ENCODE data around the gene STT3A.
A peak's percentile ranks its signal among the peaks of the same experiment; 100 is the strongest.

STT3A gene

DNA sequence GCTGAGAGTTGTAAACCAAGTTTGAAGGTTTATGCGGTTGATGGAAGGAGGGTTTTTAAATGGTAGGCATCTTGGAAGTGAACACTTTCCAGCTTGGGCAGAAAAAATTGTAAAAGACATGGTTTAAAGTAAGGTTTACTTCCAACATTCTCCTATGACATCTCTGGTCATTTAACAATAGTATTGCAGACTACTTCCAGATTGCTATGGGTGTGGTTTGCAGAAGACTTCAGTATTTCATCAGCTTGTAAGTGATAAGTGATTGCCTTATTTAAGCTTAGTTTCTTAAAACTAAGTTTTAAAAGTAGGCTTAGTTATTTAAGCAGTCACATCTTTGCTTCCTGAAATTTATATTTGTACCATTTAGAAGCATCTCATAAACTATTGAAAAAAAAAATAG, 7.2 kb upstream of the STT3A start:
- ChIA-PET POLR2A (interaction anchor here (0.6 kb wide), 1 partner anchor 318 kb away, joined by 3 read pairs; no protein-coding TSS in a partner anchor), CTCF (interaction anchor here (0.6 kb wide), 1 partner anchor 8 kb away, joined by 3 read pairs; no protein-coding TSS in a partner anchor)
- H3K4me1 ChIP-seq (ENCODE audit: control extremely low read depth in 1 of 4, control insufficient read depth in 4 of 4, insufficient read depth in 4 of 4, low read length in 3 of 4) = no peaks in the 10 kb centered on the region
- no peak overlapping the region for H3K4me3 ChIP-seq (ENCODE audit: control insufficient read depth in 1 of 7, extremely low read depth in 1 of 7, insufficient read depth in 4 of 7, low read depth in 2 of 7, low read length in 6 of 7)
- no CpG with 5 or more reads among the region's 1 CpG for WGBS (ENCODE audit: insufficient coverage)
- no peaks in the 10 kb centered on the region for H3K9me3 ChIP-seq (ENCODE audit: control extremely low read depth in 1 of 5, control insufficient read depth in 4 of 5, insufficient read depth in 2 of 5, low read depth in 1 of 5, low read length in 4 of 5)
- peaks cover 0 to 38% (median 19%) of the 10 kb centered on the region in 4 experiments for H3K36me3 ChIP-seq (ENCODE audit: control insufficient read depth in 4 of 4, insufficient read depth in 4 of 4, low read length in 3 of 4)
- no peak overlapping the region for H3K27ac ChIP-seq (ENCODE audit: insufficient read depth in 1 of 2, low read depth in 1 of 2, low read length in 2 of 2, poor library complexity in 1 of 2, severe bottlenecking in 2 of 2)
- H3K27me3 ChIP-seq (replicated peaks in 2 of 5; ENCODE audit: control insufficient read depth in 4 of 5, insufficient read depth in 5 of 5, low read length in 4 of 5) = no peaks in the 10 kb centered on the region
- DNase-seq = no peak

DNA sequence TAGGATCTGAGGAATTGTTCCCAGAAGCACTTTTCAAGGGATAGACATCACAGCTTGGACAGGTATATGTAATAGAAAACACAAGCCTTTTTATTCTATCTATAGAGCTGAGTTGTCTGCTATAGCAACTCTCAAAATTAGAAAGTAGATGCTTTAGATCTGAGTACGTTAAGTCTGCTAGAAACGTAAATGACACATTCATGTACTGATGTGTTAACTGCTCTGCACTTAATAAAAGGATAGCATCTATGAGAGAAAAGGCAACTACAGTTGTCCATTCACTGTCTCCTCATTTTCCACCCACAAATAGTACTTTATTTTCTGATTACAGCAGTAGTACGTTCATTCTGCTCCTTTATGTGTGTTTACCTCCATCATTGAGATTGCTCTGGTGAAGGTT, 6.0 kb upstream of the STT3A start:
- ChIA-PET CTCF (no interaction called here), POLR2A (no interaction called here)
- Histone ChIP-seq H3K36me3 (ENCODE audit: control insufficient read depth in 4 of 4, insufficient read depth in 4 of 4, low read length in 3 of 4) (peaks cover 0 to 30% (median 14%) of the 10 kb centered on the region in 4 experiments), H3K27me3 (replicated peaks in 2 of 5; ENCODE audit: control insufficient read depth in 4 of 5, insufficient read depth in 5 of 5, low read length in 4 of 5) (no peaks in the 10 kb centered on the region), H3K27ac (ENCODE audit: insufficient read depth in 1 of 2, low read depth in 1 of 2, low read length in 2 of 2, poor library complexity in 1 of 2, severe bottlenecking in 2 of 2) (no peak overlapping the region), H3K4me1 (ENCODE audit: control extremely low read depth in 1 of 4, control insufficient read depth in 4 of 4, insufficient read depth in 4 of 4, low read length in 3 of 4) (peaks cover 0 to 4% (median 3%) of the 10 kb centered on the region in 4 experiments), H3K9me3 (ENCODE audit: control extremely low read depth in 1 of 5, control insufficient read depth in 4 of 5, insufficient read depth in 2 of 5, low read depth in 1 of 5, low read length in 4 of 5) (no peaks in the 10 kb centered on the region), H3K4me3 (ENCODE audit: control insufficient read depth in 1 of 7, extremely low read depth in 1 of 7, insufficient read depth in 4 of 7, low read depth in 2 of 7, low read length in 6 of 7) (no peak overlapping the region)
- DNase-seq = no peak
- WGBS (ENCODE audit: insufficient coverage) = no CpG with 5 or more reads among the region's 3 CpGs

DNA sequence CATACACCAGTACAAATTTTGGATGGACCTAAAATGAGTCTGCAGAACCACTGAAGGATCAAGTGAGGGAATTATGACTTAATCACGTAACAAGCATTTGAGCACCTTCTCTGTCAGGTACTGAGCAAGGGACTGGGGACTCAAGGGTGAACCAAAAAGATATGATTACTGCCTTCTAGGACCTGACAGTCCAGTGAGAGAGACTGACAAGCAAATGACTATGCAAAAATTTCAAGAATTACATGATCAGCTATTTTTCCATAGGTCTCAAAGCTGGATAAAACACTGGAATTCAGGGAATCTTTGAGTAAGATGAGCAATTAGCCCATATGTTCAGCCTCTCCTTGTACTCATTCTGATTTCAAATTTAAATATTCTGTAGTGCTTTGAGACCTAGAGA, 5.2 kb upstream of the STT3A start:
- POLR2A ChIA-PET = interaction anchor here (1.1 kb wide), 1 partner anchor 18 kb away, joined by 3 read pairs; the partner anchor contains the start of gene EI24
- H3K36me3 ChIP-seq (ENCODE audit: control insufficient read depth in 4 of 4, insufficient read depth in 4 of 4, low read length in 3 of 4) = peaks cover 0 to 23% (median 11%) of the 10 kb centered on the region in 4 experiments
- no peak overlapping the region for H3K4me3 ChIP-seq (ENCODE audit: control insufficient read depth in 1 of 7, extremely low read depth in 1 of 7, insufficient read depth in 4 of 7, low read depth in 2 of 7, low read length in 6 of 7)
- DNase-seq = no peak
- CTCF ChIA-PET = interaction anchor here (1.3 kb wide), 1 partner anchor 12 kb away, joined by 5 read pairs; no protein-coding TSS in a partner anchor
- no peaks in the 10 kb centered on the region for H3K9me3 ChIP-seq (ENCODE audit: control extremely low read depth in 1 of 5, control insufficient read depth in 4 of 5, insufficient read depth in 2 of 5, low read depth in 1 of 5, low read length in 4 of 5)
- H3K4me1 ChIP-seq (ENCODE audit: control extremely low read depth in 1 of 4, control insufficient read depth in 4 of 4, insufficient read depth in 4 of 4, low read length in 3 of 4) = peaks cover 0 to 10% (median 5%) of the 10 kb centered on the region in 4 experiments
- 92% methylated on average over 1 of the region's 1 CpG for WGBS (ENCODE audit: insufficient coverage)
- no peaks in the 10 kb centered on the region for H3K27me3 ChIP-seq (replicated peaks in 2 of 5; ENCODE audit: control insufficient read depth in 4 of 5, insufficient read depth in 5 of 5, low read length in 4 of 5)
- no peak overlapping the region for H3K27ac ChIP-seq (ENCODE audit: insufficient read depth in 1 of 2, low read depth in 1 of 2, low read length in 2 of 2, poor library complexity in 1 of 2, severe bottlenecking in 2 of 2)

- Histone ChIP-seq H3K4me1 (ENCODE audit: control extremely low read depth in 1 of 4, control insufficient read depth in 4 of 4, insufficient read depth in 4 of 4, low read length in 3 of 4) (peaks cover 0 to 16% (median 10%) of the 10 kb centered on the region in 4 experiments), H3K36me3 (ENCODE audit: control insufficient read depth in 4 of 4, insufficient read depth in 4 of 4, low read length in 3 of 4) (peaks cover 0 to 12% (median 5%) of the 10 kb centered on the region in 4 experiments), H3K27ac (ENCODE audit: insufficient read depth in 1 of 2, low read depth in 1 of 2, low read length in 2 of 2, poor library complexity in 1 of 2, severe bottlenecking in 2 of 2) (no peak overlapping the region), H3K27me3 (replicated peaks in 2 of 5; ENCODE audit: control insufficient read depth in 4 of 5, insufficient read depth in 5 of 5, low read length in 4 of 5) (no peaks in the 10 kb centered on the region), H3K4me3 (ENCODE audit: control insufficient read depth in 1 of 7, extremely low read depth in 1 of 7, insufficient read depth in 4 of 7, low read depth in 2 of 7, low read length in 6 of 7) (no peak overlapping the region), H3K9me3 (ENCODE audit: control extremely low read depth in 1 of 5, control insufficient read depth in 4 of 5, insufficient read depth in 2 of 5, low read depth in 1 of 5, low read length in 4 of 5) (no peaks in the 10 kb centered on the region)
- ChIA-PET CTCF (no interaction called here), POLR2A (no interaction called here)
- whole genome bisulfite sequencing (ENCODE audit: insufficient coverage) = 75% methylated on average over 1 of the region's 3 CpGs
- no peak for DNase-seq
Measured at GRCh38 chr11:125588505-125588904, 4.1 kb upstream of the STT3A start.

- WGBS (ENCODE audit: insufficient coverage) = under 1% methylated on average over 26 of the region's 30 CpGs
- ChIA-PET CTCF (interaction anchor here (1.1 to 5.0 kb wide), 4 partner anchors 9 to 35 kb away, joined by 3 to 22 read pairs (median 3); partner anchors contain the start of gene EI24), POLR2A (interaction anchor here (0.6 to 1.7 kb wide), 3 partner anchors 11 to 75 kb away, joined by 3 to 11 read pairs (median 3); partner anchors contain the start of gene EI24)
- Histone ChIP-seq H3K9me3 (ENCODE audit: control extremely low read depth in 1 of 5, control insufficient read depth in 4 of 5, insufficient read depth in 2 of 5, low read depth in 1 of 5, low read length in 4 of 5) (no peaks in the 10 kb centered on the region), H3K36me3 (ENCODE audit: control insufficient read depth in 4 of 4, insufficient read depth in 4 of 4, low read length in 3 of 4) (peaks cover 0 to 13% (median 3%) of the 10 kb centered on the region in 4 experiments), H3K4me1 (ENCODE audit: control extremely low read depth in 1 of 4, control insufficient read depth in 4 of 4, insufficient read depth in 4 of 4, low read length in 3 of 4) (peaks cover 0 to 23% (median 17%) of the 10 kb centered on the region in 4 experiments), H3K27ac (ENCODE audit: insufficient read depth in 1 of 2, low read depth in 1 of 2, low read length in 2 of 2, poor library complexity in 1 of 2, severe bottlenecking in 2 of 2) (peak overlapping the region; percentile 95 to 98), H3K27me3 (replicated peaks in 2 of 5; ENCODE audit: control insufficient read depth in 4 of 5, insufficient read depth in 5 of 5, low read length in 4 of 5) (no peaks in the 10 kb centered on the region), H3K4me3 (ENCODE audit: control insufficient read depth in 1 of 7, extremely low read depth in 1 of 7, insufficient read depth in 4 of 7, low read depth in 2 of 7, low read length in 6 of 7) (peak overlapping the region; percentile 52 to 99 (median 91))
- peak in 1 of 3 donors; percentile 37 for DNase-seq
Measured at GRCh38 chr11:125591649-125592304, 875 bp upstream of the STT3A start.

GRCh38 chr11:125593114-125593820, 615 bp downstream of the STT3A start:
- Histone ChIP-seq H3K36me3 (ENCODE audit: control insufficient read depth in 4 of 4, insufficient read depth in 4 of 4, low read length in 3 of 4) (peaks cover 2 to 28% (median 10%) of the 10 kb centered on the region in 4 experiments), H3K27ac (ENCODE audit: insufficient read depth in 1 of 2, low read depth in 1 of 2, low read length in 2 of 2, poor library complexity in 1 of 2, severe bottlenecking in 2 of 2) (peak overlapping the region; percentile 90 to 95), H3K4me3 (ENCODE audit: control insufficient read depth in 1 of 7, extremely low read depth in 1 of 7, insufficient read depth in 4 of 7, low read depth in 2 of 7, low read length in 6 of 7) (peak overlapping the region; percentile 50 to 99 (median 94)), H3K27me3 (replicated peaks in 2 of 5; ENCODE audit: control insufficient read depth in 4 of 5, insufficient read depth in 5 of 5, low read length in 4 of 5) (no peaks in the 10 kb centered on the region), H3K9me3 (ENCODE audit: control extremely low read depth in 1 of 5, control insufficient read depth in 4 of 5, insufficient read depth in 2 of 5, low read depth in 1 of 5, low read length in 4 of 5) (no peaks in the 10 kb centered on the region), H3K4me1 (ENCODE audit: control extremely low read depth in 1 of 4, control insufficient read depth in 4 of 4, insufficient read depth in 4 of 4, low read length in 3 of 4) (peaks cover 0 to 23% (median 17%) of the 10 kb centered on the region in 4 experiments)
- peak in 2 of 3 donors; percentile 39 to 51 for DNase-seq
- POLR2A ChIA-PET = interaction anchor here (1.1 to 1.7 kb wide), 2 partner anchors 12 to 24 kb away, joined by 3 to 11 read pairs; partner anchors contain the start of gene EI24
- CTCF ChIA-PET = interaction anchor here (0.6 to 5.0 kb wide), 5 partner anchors 8 to 24 kb away, joined by 3 to 22 read pairs (median 3); partner anchors contain the start of gene EI24
- under 1% methylated on average over 17 of the region's 18 CpGs for WGBS (ENCODE audit: insufficient coverage)
